Measurements from ENCODE around the gene OR5AP2. TPM values are rescaled to one million over a fixed set of nuclear protein-coding genes. Genes with fewer than 3 reads are reported as not detected.
"Not testable (repeated sequence)": the region's sequence is repeated elsewhere in the genome, so short reads cannot be mapped to it uniquely, and the experiment has no call there.

Gene OR5AP2
- not detected in 2 replicates for total RNA-seq (2011; cell fraction: chromatin; rRNA removed; ENCODE audit: low replicate concordance)
- not detected in 2 replicates for total RNA-seq (2011; cell fraction: nucleolus; rRNA removed)
- not detected in 2 replicates for total RNA-seq (2011; cell fraction: nucleoplasm; rRNA removed)
- total RNA-seq (2014; rRNA removed) (not detected in 2 replicates), total RNA-seq (2014; rRNA removed; fragmentation: Illumina TruSeq; extraction: Trizol) (not detected in 2 replicates), total RNA-seq (2015; rRNA removed; fragmentation: Illumina TruSeq; extraction: Trizol) (not detected in 2 replicates), total RNA-seq (2021) (not detected in 2 replicates), polyA plus RNA-seq (2011; rRNA removed) (not detected in 2 replicates), polyA plus RNA-seq (2014; fragmentation: Illumina TruSeq; extraction: Trizol) (not detected in 2 replicates), polyA plus RNA-seq (2014; fragmentation: Nextera tagmentation; extraction: Ambion mirVana) (not detected), polyA plus RNA-seq (2014; rRNA removed) (not detected in 2 replicates), polyA minus RNA-seq (2011; rRNA and poly(A)+ RNA removed) (not detected in 2 replicates), Bru-seq, nascent RNA (not detected), BruChase-seq, experiment 1, labeled RNA remaining after a 2-hour chase (not detected), BruChase-seq, experiment 2, labeled RNA remaining after a 6-hour chase (not detected)
- not detected in 2 replicates for polyA plus RNA-seq (2011; cell fraction: cytosol; rRNA removed)
- polyA plus RNA-seq (2011; cell fraction: nucleus; rRNA removed): not detected in 2 replicates
- polyA plus RNA-seq (2012): not detected in 2 replicates
- polyA minus RNA-seq (2011; cell fraction: cytosol; rRNA and poly(A)+ RNA removed): not detected in 2 replicates
- not detected in 2 replicates for polyA minus RNA-seq (2011; cell fraction: nucleus; rRNA and poly(A)+ RNA removed)
- long read RNA-seq, experiment 1: 0 reads
- long read RNA-seq, experiment 2: 0 reads
- long read RNA-seq, experiment 3: 0 reads

- no TSS peak for BruUV-seq (replicated peaks)
- no peak for TF ChIP-seq ZNF584 (CRISPR knock-in tag; IDR thresholded peaks at IDR 0.05; ENCODE audit: low read depth)
- no peak for TF ChIP-seq HIVEP1 (CRISPR knock-in tag; IDR thresholded peaks at IDR 0.05)
- no peak for TF ChIP-seq TAF15 (IDR thresholded peaks at IDR 0.05; ENCODE audit: low read depth, low read length)
- TF ChIP-seq L3MBTL2 (IDR thresholded peaks at IDR 0.05): no peak
- TF ChIP-seq BCOR (IDR thresholded peaks at IDR 0.05): no peak
- TF ChIP-seq ZNF699 (CRISPR knock-in tag; IDR thresholded peaks at IDR 0.05; ENCODE audit: insufficient replicate concordance): no peak
- intact Hi-C loops (cut with micrococcal nuclease): no loop called here
- Histone ChIP-seq H3K9me3 (replicated peaks; ENCODE audit: control insufficient read depth, insufficient read depth, low read depth, low read length) (no peaks in the 10 kb centered on the region), H3K4me2 (ENCODE audit: insufficient read depth, low read length) (no peak within 1 kb of the TSS), H4K20me1 (replicated peaks; ENCODE audit: control insufficient read depth, insufficient read depth, low read length) (no peaks in the 10 kb centered on the region), H3K4me3 (no peak within 1 kb of the TSS), H3K79me2 (ENCODE audit: control insufficient read depth, insufficient read depth, low read length) (no peaks in the 10 kb centered on the region), H2AFZ (ENCODE audit: low read depth, low read length) (no peak within 1 kb of the TSS), H3K9me1 (ENCODE audit: control insufficient read depth, insufficient read depth, low read length) (no peaks in the 10 kb centered on the region), H3K27me3 (ENCODE audit: control insufficient read depth in 2 of 2, insufficient read depth in 2 of 2, low read length in 2 of 2) (no peaks in the 10 kb centered on the region), H3K27ac (ENCODE audit: extremely low read depth, low read depth, low read length) (no peak within 1 kb of the TSS), H3K4me1 (replicated peaks in 1 of 2; ENCODE audit: control insufficient read depth in 2 of 2, insufficient read depth in 2 of 2, low read length in 2 of 2) (no peaks in the 10 kb centered on the region), H3K36me3 (ENCODE audit: control insufficient read depth, insufficient read depth, low read length) (no peaks in the 10 kb centered on the region), H3K9ac (ENCODE audit: insufficient read depth in 1 of 2, low read depth in 2 of 2, low read length in 2 of 2) (no peak within 1 kb of the TSS)
- in situ Hi-C loops (cut with MboI): no loop called here
- 3% methylated on average over 2 of the region's 2 CpGs for WGBS (ENCODE audit: insufficient coverage, low coverage, missing lambda C conversion rate)
- ChIA-PET POLR2A (no interaction called here), CTCF (ENCODE audit: low intra/inter-chr PET ratio) (no interaction called here)
- DNase-seq (ENCODE audit: extremely low read depth in 1 of 4, low spot score in 3 of 4) (no peak), FAIRE-seq (no peak), ATAC-seq (no peak)
Measured at GRCh38 chr11:56642339-56642738, at the start of gene OR5AP2. TSS of gene OR5AP2 (minus strand) at chr11:56642439. CDS start at chr11:56642439, 0 bp downstream.

- H3K36me3 ChIP-seq (ENCODE audit: control insufficient read depth, insufficient read depth, low read length); BruUV-seq (replicated peaks); H3K4me3 ChIP-seq; H3K27me3 ChIP-seq (ENCODE audit: control insufficient read depth in 2 of 2, insufficient read depth in 2 of 2, low read length in 2 of 2); H4K20me1 ChIP-seq (replicated peaks; ENCODE audit: control insufficient read depth, insufficient read depth, low read length); ATAC-seq; FAIRE-seq; H3K4me1 ChIP-seq (replicated peaks in 1 of 2; ENCODE audit: control insufficient read depth in 2 of 2, insufficient read depth in 2 of 2, low read length in 2 of 2); POLR2A ChIA-PET; DNase-seq (ENCODE audit: extremely low read depth in 1 of 4, low spot score in 3 of 4); H3K4me2 ChIP-seq (ENCODE audit: insufficient read depth, low read length); H2AFZ ChIP-seq (ENCODE audit: low read depth, low read length); H3K9me3 ChIP-seq (replicated peaks; ENCODE audit: control insufficient read depth, insufficient read depth, low read depth, low read length); H3K9ac ChIP-seq (ENCODE audit: insufficient read depth in 1 of 2, low read depth in 2 of 2, low read length in 2 of 2); H3K27ac ChIP-seq (ENCODE audit: extremely low read depth, low read depth, low read length); H3K9me1 ChIP-seq (ENCODE audit: control insufficient read depth, insufficient read depth, low read length); in situ Hi-C loops (cut with MboI); H3K79me2 ChIP-seq (ENCODE audit: control insufficient read depth, insufficient read depth, low read length); CTCF ChIA-PET (ENCODE audit: low intra/inter-chr PET ratio); intact Hi-C loops (cut with micrococcal nuclease): not testable (repeated sequence)
- WGBS (ENCODE audit: insufficient coverage, low coverage, missing lambda C conversion rate): 0% methylated on average over 3 of the region's 3 CpGs
Measured at GRCh38 chr11:56691179-56691578, 48.9 kb upstream of the OR5AP2 start.

Data from K562 (cell line).